Hepatocyte (in vitro differentiated cells): ENCODE results near the gene ATP6V1G2. TPM values are rescaled to one million over a fixed set of nuclear protein-coding genes. Genes with fewer than 3 reads are reported as not detected.
"Not testable (repeated sequence)": the region's sequence is repeated elsewhere in the genome, so short reads cannot be mapped to it uniquely, and the experiment has no call there.

ENCODE experiments used
- DNase-seq: peaks from one replicate; pipeline ENCODE4 v3.0.0-alpha.2; 2016; ENCODE audit warnings: low spot score
- H2AFZ ChIP-seq: fragments of 200-600 bp; sonication (generic); 2 replicates; pipeline ENCODE4 v1.6.0; 2016; ENCODE audit warnings: antibody characterized with exemption, mild to moderate bottlenecking
- H3K27ac ChIP-seq: fragments of 200-600 bp; sonication (generic); 2 replicates; pipeline ENCODE4 v1.5.1; 2016; ENCODE audit warnings: mild to moderate bottlenecking
- H3K27me3 ChIP-seq: fragments of 200-600 bp; sonication (generic); 2 replicates; pipeline ENCODE4 v1.6.1; 2016
- H3K36me3 ChIP-seq: fragments of 200-600 bp; sonication (generic); replicated peaks from 2 replicates; pipeline ENCODE4 v1.5.1; 2016; ENCODE audit warnings: low read depth; ENCODE audit not compliant: insufficient read depth
- H3K4me1 ChIP-seq: fragments of 200-600 bp; sonication (generic); 2 replicates; pipeline ENCODE4 v1.5.1; 2016; ENCODE audit warnings: mild to moderate bottlenecking, moderate library complexity; ENCODE audit not compliant: insufficient read depth
- H3K4me2 ChIP-seq: fragments of 200-600 bp; sonication (generic); 2 replicates; pipeline ENCODE4 v1.6.0; 2016
- H3K4me3 ChIP-seq: fragments of 200-600 bp; sonication (generic); 2 replicates; pipeline ENCODE4 v1.5.1; 2016; ENCODE audit warnings: mild to moderate bottlenecking
- H3K79me2 ChIP-seq: fragments of 200-600 bp; sonication (generic); 2 replicates; pipeline ENCODE4 v1.6.0; 2017; ENCODE audit warnings: mild to moderate bottlenecking
- H3K9me2 ChIP-seq: fragments of 200-600 bp; sonication (generic); replicated peaks from 2 replicates; pipeline ENCODE4 v1.6.0; 2017; ENCODE audit warnings: mild to moderate bottlenecking; ENCODE audit not compliant: insufficient read depth
- H3K9me3 ChIP-seq: fragments of 200-600 bp; sonication (generic); 2 replicates; pipeline ENCODE4 v1.5.1; 2016; ENCODE audit warnings: low read depth, mild to moderate bottlenecking
- H4K20me1 ChIP-seq: fragments of 200-600 bp; sonication (generic); 2 replicates; pipeline ENCODE4 v1.6.0; 2016; ENCODE audit warnings: mild to moderate bottlenecking; ENCODE audit not compliant: insufficient read depth, poor library complexity, severe bottlenecking
- CTCF ChIP-seq: fragments of 200-600 bp; sonication (generic); IDR thresholded peaks from 2 replicates; pipeline ENCODE4 v1.5.1; 2016; ENCODE audit warnings: antibody characterized with exemption, mild to moderate bottlenecking; ENCODE audit not compliant: poor library complexity
- EZH2 ChIP-seq: fragments of 200-600 bp; sonication (generic); IDR thresholded peaks from 2 replicates; pipeline ENCODE4 v1.6.1; 2016; ENCODE audit warnings: antibody characterized with exemption, mild to moderate bottlenecking, borderline replicate concordance
- EZH2phosphoT487 ChIP-seq: fragments of 200-600 bp; sonication (generic); IDR thresholded peaks from one replicate; pipeline ENCODE4 v1.6.1; 2018; ENCODE audit warnings: antibody characterized with exemption, mild to moderate bottlenecking, low read depth, moderate library complexity; ENCODE audit not compliant: unreplicated experiment, severe bottlenecking
- WGBS: methylation state at CpG from one replicate; pipeline ENCODE4 v1.1.6; 2016; ENCODE audit warnings: low lambda C conversion rate; ENCODE audit errors: missing lambda C conversion rate; 5-methylcytosine and 5-hydroxymethylcytosine counted together
- polyA plus RNA-seq: library from polyadenylated mRNA; unstranded; fragments of >200 nt; fragmentation: Nextera tagmentation; extraction: Ambion mirVana; gene quantifications from 2 replicates; pipeline ENCODE4 v1.2.1, GENCODE V29; 2016
- total RNA-seq: library from RNA; depleted of rRNA; stranded (reverse); fragments of >200 nt; gene quantifications from 2 replicates; pipeline ENCODE4 v1.2.3, GENCODE V29; 2014

ATP6V1G2 gene
- total and polyA plus RNA-seq, 2 experiments from 2014 or later: 0.63 to 0.73 TPM

GRCh38 chr6:31558318-31558625 lies 11.9 kb upstream of the ATP6V1G2 start:
- Histone ChIP-seq H3K27ac (no peak overlapping the region), H2AFZ (no peak overlapping the region), H3K9me3 (no peaks in the 10 kb centered on the region), H3K4me2 (no peak overlapping the region), H3K9me2 (no peaks in the 10 kb centered on the region), H3K4me3 (no peak overlapping the region), H4K20me1 (no peaks in the 10 kb centered on the region), H3K27me3 (no peaks in the 10 kb centered on the region), H3K36me3 (no peaks in the 10 kb centered on the region), H3K79me2 (peaks cover 11% of the 10 kb centered on the region), H3K4me1 (no peaks in the 10 kb centered on the region)
- DNase-seq: no peak
- 92% methylated on average over 8 of the region's 8 CpGs for WGBS
- no peak for TF ChIP-seq EZH2
- no peak for TF ChIP-seq EZH2phosphoT487
- no peak for TF ChIP-seq CTCF

- Histone ChIP-seq H3K79me2 (peaks cover 12% of the 10 kb centered on the region), H3K9me2 (no peaks in the 10 kb centered on the region), H3K9me3 (no peaks in the 10 kb centered on the region), H3K4me3 (no peak overlapping the region), H3K4me1 (no peaks in the 10 kb centered on the region), H2AFZ (no peak overlapping the region), H4K20me1 (no peaks in the 10 kb centered on the region), H3K27ac (no peak overlapping the region), H3K27me3 (no peaks in the 10 kb centered on the region), H3K4me2 (no peak overlapping the region), H3K36me3 (no peaks in the 10 kb centered on the region)
- WGBS: 87% methylated on average over 24 of the region's 24 CpGs
- TF ChIP-seq EZH2: no peak
- DNase-seq: no peak
Observed at GRCh38 chr6:31557443-31558317, 11.3 kb upstream of the ATP6V1G2 start.

- TF ChIP-seq CTCF (no peak), EZH2phosphoT487 (no peak), EZH2 (no peak)
- DNase-seq: no peak
- no peaks in the 10 kb centered on the region for H3K36me3 ChIP-seq
- no peaks in the 10 kb centered on the region for H3K9me2 ChIP-seq
- H3K4me2 ChIP-seq: no peak overlapping the region
- H3K27me3 ChIP-seq: no peaks in the 10 kb centered on the region
- no peak overlapping the region for H3K27ac ChIP-seq
- 95% methylated on average over 3 of the region's 3 CpGs for WGBS
- H4K20me1 ChIP-seq: no peaks in the 10 kb centered on the region
- no peaks in the 10 kb centered on the region for H3K9me3 ChIP-seq
- H3K4me1 ChIP-seq: no peaks in the 10 kb centered on the region
- peaks cover 14% of the 10 kb centered on the region for H3K79me2 ChIP-seq
- H2AFZ ChIP-seq: no peak overlapping the region
- no peak overlapping the region for H3K4me3 ChIP-seq
Observed at GRCh38 chr6:31556307-31556706, 9.9 kb upstream of the ATP6V1G2 start.

GRCh38 chr6:31551371-31551770 lies 5.0 kb upstream of the ATP6V1G2 start:
- not testable (repeated sequence) for H3K4me3 ChIP-seq, H2AFZ ChIP-seq, H3K27me3 ChIP-seq, H3K9me3 ChIP-seq, H3K9me2 ChIP-seq, H3K4me2 ChIP-seq, H4K20me1 ChIP-seq, H3K27ac ChIP-seq, H3K36me3 ChIP-seq
- peak; percentile 54 for DNase-seq
- 85% methylated on average over 5 of the region's 5 CpGs for WGBS
- H3K4me1 ChIP-seq: peaks cover 10% of the 10 kb centered on the region
- H3K79me2 ChIP-seq: peaks cover 37% of the 10 kb centered on the region
- TF ChIP-seq CTCF: peak; percentile 32
